HEK293 (cell line): ENCODE data around the gene NELL2.

Source experiments
- CTCF ChIA-PET: fragments of 350-600 bp; formaldehyde crosslinking; extraction: SDS; loops from one replicate; lab custom pipeline; 2021; ENCODE audit warnings: antibody characterized with exemption; lab: Yijun Ruan, JAX
- POLR2A ChIA-PET: fragments of 300-600 bp; formaldehyde crosslinking; extraction: SDS; loops from one replicate; lab custom pipeline; 2020; ENCODE audit warnings: antibody characterized with exemption, inconsistent platforms; lab: Yijun Ruan, JAX
- H3K27ac ChIP-seq: fragments of 200-500 bp; sonication (Bioruptor generic); 2 replicates; pipeline ENCODE4 v1.5.1; 2014; ENCODE audit warnings: low read depth, low read length, control low read depth, inconsistent platforms; ENCODE audit errors: extremely low read depth
- H3K36me3 ChIP-seq, 2 experiments: fragments of 200-500 bp in 1 of 2; sonication (Bioruptor generic) in 1 of 2; 1 replicate in 1 of 2; 2 replicates in 1 of 2; pipeline ENCODE4 v1.5.1; 2014 to 2017; ENCODE audit warnings: inconsistent platforms in 2 of 2, low read length in 2 of 2; ENCODE audit not compliant: control insufficient read depth in 2 of 2, insufficient read depth in 1 of 2
- H3K4me1 ChIP-seq: fragments of 200-500 bp; sonication (Bioruptor generic); 2 replicates; pipeline ENCODE4 v1.5.1; 2014; ENCODE audit warnings: mild to moderate bottlenecking, low read length, inconsistent platforms; ENCODE audit not compliant: control insufficient read depth, insufficient read depth
- H3K4me3 ChIP-seq: 2 replicates; pipeline ENCODE4 v1.5.1; 2011; ENCODE audit warnings: low read depth, mild to moderate bottlenecking, control low read depth, low read length, moderate library complexity
- H3K9me3 ChIP-seq: fragments of 200-500 bp; sonication (Bioruptor generic); 2 replicates; pipeline ENCODE4 v1.5.1; 2014; ENCODE audit warnings: low read depth, low read length, inconsistent platforms; ENCODE audit not compliant: control insufficient read depth, insufficient read depth
- BCL11A ChIP-seq: fragments of 450-650 bp; formaldehyde crosslinking; IDR thresholded peaks from 2 replicates; pipeline ENCODE4 v1.5.1; 2016; ENCODE audit warnings: low read depth, missing biosample characterization, missing genetic modification characterization
- EGR2 ChIP-seq: fragments of 450-650 bp; formaldehyde crosslinking; IDR thresholded peaks from 2 replicates; pipeline ENCODE4 v1.5.1; 2016; ENCODE audit warnings: low read depth, missing biosample characterization, missing genetic modification characterization
- IKZF3 ChIP-seq: fragments of 450-650 bp; IDR thresholded peaks from 2 replicates; pipeline ENCODE4 v1.5.0; 2018; ENCODE audit warnings: missing biosample characterization, mild to moderate bottlenecking, missing genetic modification characterization, moderate library complexity
- KLF16 ChIP-seq: fragments of 450-650 bp; formaldehyde crosslinking; IDR thresholded peaks from 2 replicates; pipeline ENCODE4 v1.5.1; 2017; ENCODE audit warnings: missing biosample characterization, missing genetic modification characterization
- KLF8 ChIP-seq: fragments of 450-650 bp; formaldehyde crosslinking; IDR thresholded peaks from 2 replicates; pipeline ENCODE4 v1.5.1; 2016; ENCODE audit warnings: missing biosample characterization, missing genetic modification characterization
- MEIS1 ChIP-seq: sonication (generic); formaldehyde crosslinking; IDR thresholded peaks from 2 replicates; pipeline ENCODE4 v1.8.1; 2022; ENCODE audit warnings: missing genetic modification reagents, mild to moderate bottlenecking, borderline replicate concordance
- MZF1 ChIP-seq: fragments of 450-650 bp; formaldehyde crosslinking; IDR thresholded peaks from 2 replicates; pipeline ENCODE4 v1.5.1; 2017; ENCODE audit warnings: missing biosample characterization, missing genetic modification characterization, borderline replicate concordance
- SP2 ChIP-seq: fragments of 450-650 bp; formaldehyde crosslinking; IDR thresholded peaks from 2 replicates; pipeline ENCODE4 v1.5.1; 2016; ENCODE audit warnings: missing biosample characterization, missing genetic modification characterization
- ZBTB1 ChIP-seq: fragments of 450-650 bp; formaldehyde crosslinking; IDR thresholded peaks from 2 replicates; pipeline ENCODE4 v1.5.1; 2016; ENCODE audit warnings: missing biosample characterization, missing genetic modification characterization
- ZBTB10 ChIP-seq: fragments of 450-650 bp; formaldehyde crosslinking; IDR thresholded peaks from 2 replicates; pipeline ENCODE4 v1.5.1; 2016; ENCODE audit warnings: missing biosample characterization, missing genetic modification characterization
- ZNF132 ChIP-seq: fragments of 450-650 bp; formaldehyde crosslinking; IDR thresholded peaks from 2 replicates; pipeline ENCODE4 v1.5.1; 2017; ENCODE audit warnings: missing biosample characterization, missing genetic modification characterization, borderline replicate concordance
- ZNF138 ChIP-seq: fragments of 450-650 bp; formaldehyde crosslinking; IDR thresholded peaks from 2 replicates; pipeline ENCODE4 v1.5.1; 2016; ENCODE audit warnings: missing biosample characterization, missing genetic modification characterization, borderline replicate concordance
- ZNF223 ChIP-seq: fragments of 450-650 bp; formaldehyde crosslinking; IDR thresholded peaks from 2 replicates; pipeline ENCODE4 v1.5.1; 2016; ENCODE audit warnings: missing biosample characterization, missing genetic modification characterization
- ZNF266 ChIP-seq: fragments of 450-650 bp; formaldehyde crosslinking; IDR thresholded peaks from 2 replicates; pipeline ENCODE4 v1.5.1; 2016; ENCODE audit warnings: missing biosample characterization, missing genetic modification characterization, low read depth
- ZNF292 ChIP-seq: fragments of 450-650 bp; formaldehyde crosslinking; IDR thresholded peaks from 2 replicates; pipeline ENCODE4 v1.5.1; 2016; ENCODE audit warnings: low read depth, missing biosample characterization, missing genetic modification characterization, borderline replicate concordance
- ZNF416 ChIP-seq: fragments of 450-650 bp; formaldehyde crosslinking; IDR thresholded peaks from 2 replicates; pipeline ENCODE4 v1.5.1; 2016; ENCODE audit warnings: missing biosample characterization, missing genetic modification characterization
- ZNF514 ChIP-seq: fragments of 450-650 bp; formaldehyde crosslinking; IDR thresholded peaks from 2 replicates; pipeline ENCODE4 v1.5.1; 2016; ENCODE audit warnings: missing biosample characterization, missing genetic modification characterization
- ZNF596 ChIP-seq: fragments of 450-650 bp; IDR thresholded peaks from 2 replicates; pipeline ENCODE4 v1.5.0; 2018; ENCODE audit warnings: missing biosample characterization, mild to moderate bottlenecking, missing genetic modification characterization, moderate library complexity
- ZNF600 ChIP-seq: fragments of 450-650 bp; formaldehyde crosslinking; IDR thresholded peaks from 2 replicates; pipeline ENCODE4 v1.5.1; 2016; ENCODE audit warnings: missing biosample characterization, missing genetic modification characterization
- ZNF645 ChIP-seq: fragments of 450-650 bp; formaldehyde crosslinking; IDR thresholded peaks from 2 replicates; pipeline ENCODE4; 2016; ENCODE audit warnings: missing biosample characterization, missing genetic modification characterization
- ZNF664 ChIP-seq: fragments of 450-650 bp; formaldehyde crosslinking; IDR thresholded peaks from 2 replicates; pipeline ENCODE4 v1.5.1; 2016; ENCODE audit warnings: missing biosample characterization, missing genetic modification characterization
- ZNF677 ChIP-seq: fragments of 450-650 bp; IDR thresholded peaks from 2 replicates; pipeline ENCODE4 v1.5.0; 2018; ENCODE audit warnings: missing biosample characterization, mild to moderate bottlenecking, missing genetic modification characterization, moderate library complexity
- ZNF701 ChIP-seq: fragments of 450-650 bp; formaldehyde crosslinking; IDR thresholded peaks from 2 replicates; pipeline ENCODE4 v1.5.1; 2016; ENCODE audit warnings: missing biosample characterization, missing genetic modification characterization
- ZNF76 ChIP-seq: fragments of 450-650 bp; formaldehyde crosslinking; IDR thresholded peaks from 2 replicates; pipeline ENCODE4; 2016; ENCODE audit warnings: low read depth, missing biosample characterization, missing genetic modification characterization, borderline replicate concordance

NELL2 gene

GRCh38 chr12:44521702-44522101, 354.4 kb downstream of the NELL2 start:
- Histone ChIP-seq H3K9me3 (no peaks in the 10 kb centered on the region), H3K4me3 (no peak overlapping the region), H3K36me3 (no peaks in the 10 kb centered on the region)
- CTCF ChIA-PET, result no interaction called here
- POLR2A ChIA-PET, result no interaction called here
- TF ChIP-seq MEIS1 (CRISPR knock-in tag), result no peak
- TF ChIP-seq, all 188 proteins: peak for 0
- H3K27ac ChIP-seq, result no peak overlapping the region
- no peaks in the 10 kb centered on the region for H3K4me1 ChIP-seq

- ChIA-PET POLR2A (no interaction called here), CTCF (interaction anchor here (0.6 kb wide), 1 partner anchor 453 kb away, joined by 4 read pairs; no protein-coding TSS in a partner anchor)
- TF ChIP-seq ZBTB10 (no peak), ZNF645 (no peak), ZNF76 (tag by site-specific recombination) (no peak), ZBTB1 (no peak), KLF8 (tag by site-specific recombination) (no peak), ZNF138 (no peak), ZNF596 (tag by site-specific recombination) (no peak)
- Histone ChIP-seq H3K4me3 (no peak overlapping the region), H3K36me3 (no peaks in the 10 kb centered on the region), H3K9me3 (no peaks in the 10 kb centered on the region), H3K4me1 (no peaks in the 10 kb centered on the region), H3K27ac (no peak overlapping the region)
Observed at GRCh38 chr12:44519931-44520330, 356.2 kb downstream of the NELL2 start.

- ChIA-PET CTCF (interaction anchor here (0.6 kb wide), 1 partner anchor 15 kb away, joined by 4 read pairs; no protein-coding TSS in a partner anchor), POLR2A (no interaction called here)
- H3K27ac ChIP-seq, result no peak overlapping the region
- no peaks in the 10 kb centered on the region for H3K9me3 ChIP-seq
- TF ChIP-seq ZNF132, result no peak
- H3K4me3 ChIP-seq, result no peak overlapping the region
- H3K4me1 ChIP-seq, result no peaks in the 10 kb centered on the region
- no peaks in the 10 kb centered on the region for H3K36me3 ChIP-seq
Observed at GRCh38 chr12:44511289-44511688, 364.8 kb downstream of the NELL2 start.

GRCh38 chr12:44510510-44510909, 365.6 kb downstream of the NELL2 start:
- ChIA-PET POLR2A (no interaction called here), CTCF (interaction anchor here (0.6 to 1.1 kb wide), 3 partner anchors 14 to 438 kb away, joined by 3 to 4 read pairs (median 3); no protein-coding TSS in a partner anchor)
- no peak overlapping the region for H3K4me3 ChIP-seq
- TF ChIP-seq ZNF677 (tag by site-specific recombination) (no peak), ZNF416 (no peak), ZNF600 (tag by site-specific recombination) (no peak), MZF1 (tag by site-specific recombination) (no peak), KLF16 (no peak), ZNF701 (tag by site-specific recombination) (no peak), ZNF266 (tag by site-specific recombination) (no peak), ZNF223 (tag by site-specific recombination) (no peak), IKZF3 (tag by site-specific recombination) (no peak), EGR2 (tag by site-specific recombination) (no peak), ZNF664 (tag by site-specific recombination) (no peak), ZNF292 (tag by site-specific recombination) (no peak), BCL11A (tag by site-specific recombination) (no peak), SP2 (tag by site-specific recombination) (no peak), ZNF514 (tag by site-specific recombination) (no peak)
- TF ChIP-seq, all 188 proteins: peak for 0
- no peak overlapping the region for H3K27ac ChIP-seq
- H3K36me3 ChIP-seq, result no peaks in the 10 kb centered on the region
- no peaks in the 10 kb centered on the region for H3K4me1 ChIP-seq
- no peaks in the 10 kb centered on the region for H3K9me3 ChIP-seq
